HG02759 (cell line): ENCODE measurements around the gene CDK2AP2.
"Not testable (repeated sequence)": the region's sequence is repeated elsewhere in the genome, so short reads cannot be mapped to it uniquely, and the experiment has no call there.

Experiments
- ATAC-seq: cut with Tn5 transposase; IDR thresholded peaks from one replicate; pipeline ENCODE4 v1.9.1; 2021; ENCODE audit warnings: mild to moderate bottlenecking, moderate library complexity; ENCODE audit not compliant: unreplicated experiment

The CDK2AP2 gene

GRCh38 chr11:67507864-67508485, at the start of gene CDK2AP2:
CDK2AP2 (minus strand) TSS chr11:67508162; CDS start chr11:67508082, 80 bp downstream.
- ATAC-seq: peak; percentile 82

- ATAC-seq: no peak
Observed at GRCh38 chr11:67556244-67556643, 48.3 kb upstream of the CDK2AP2 start.

- ATAC-seq: not testable (repeated sequence)
Observed at GRCh38 chr11:67551697-67552096, 43.7 kb upstream of the CDK2AP2 start.

GRCh38 chr11:67551127-67551526, 43.2 kb upstream of the CDK2AP2 start:
- no peak for ATAC-seq

- no peak for ATAC-seq
Observed at GRCh38 chr11:67548555-67549110, 40.7 kb upstream of the CDK2AP2 start.

- ATAC-seq: not testable (repeated sequence)
Observed at GRCh38 chr11:67548112-67548511, 40.1 kb upstream of the CDK2AP2 start.

- ATAC-seq: no peak
Observed at GRCh38 chr11:67545280-67545679, 37.3 kb upstream of the CDK2AP2 start.

- no peak for ATAC-seq
Observed at GRCh38 chr11:67544616-67545242, 36.8 kb upstream of the CDK2AP2 start.

- ATAC-seq: no peak
Observed at GRCh38 chr11:67543585-67543984, 35.6 kb upstream of the CDK2AP2 start.

- ATAC-seq: no peak
Observed at GRCh38 chr11:67542971-67543370, 35.0 kb upstream of the CDK2AP2 start.

- no peak for ATAC-seq
Observed at GRCh38 chr11:67542169-67542568, 34.2 kb upstream of the CDK2AP2 start.

GRCh38 chr11:67541198-67541597, 33.2 kb upstream of the CDK2AP2 start:
- ATAC-seq: no peak

- ATAC-seq: no peak
Observed at GRCh38 chr11:67539550-67539949, 31.6 kb upstream of the CDK2AP2 start.

GRCh38 chr11:67538823-67539505, 31.0 kb upstream of the CDK2AP2 start:
- no peak for ATAC-seq

GRCh38 chr11:67538306-67538705, 30.3 kb upstream of the CDK2AP2 start:
- no peak for ATAC-seq

GRCh38 chr11:67535561-67535960, 27.6 kb upstream of the CDK2AP2 start:
- no peak for ATAC-seq

GRCh38 chr11:67534070-67534679, 26.2 kb upstream of the CDK2AP2 start:
- ATAC-seq: no peak

GRCh38 chr11:67532889-67533288, 24.9 kb upstream of the CDK2AP2 start:
- no peak for ATAC-seq

GRCh38 chr11:67530282-67530592, 22.3 kb upstream of the CDK2AP2 start:
- ATAC-seq: no peak

GRCh38 chr11:67528376-67528775, 20.4 kb upstream of the CDK2AP2 start:
- no peak for ATAC-seq

- ATAC-seq: no peak
Observed at GRCh38 chr11:67525275-67525976, 17.5 kb upstream of the CDK2AP2 start.
